Limb (tissue), 2 donors: Measurements from ENCODE around the gene ARID1A.

ENCODE experiments used
- DNase-seq, 2 donors: peaks; one replicate each; pipeline ENCODE4 v3.0.0-alpha.2; 2016; ENCODE audit errors: extremely low spot score in 2 of 2

The ARID1A gene

GRCh38 chr1:26758358-26758757 lies 62.5 kb downstream of the ARID1A start:
- DNase-seq = no peak

- no peak for DNase-seq
Observed at GRCh38 chr1:26759531-26759930, 63.7 kb downstream of the ARID1A start.

- DNase-seq = no peak
Observed at GRCh38 chr1:26761217-26761616, 65.4 kb downstream of the ARID1A start.

GRCh38 chr1:26767714-26768113 lies 71.9 kb downstream of the ARID1A start:
- DNase-seq = no peak

- peak in 1 of 2 donors; percentile 55 for DNase-seq
Observed at GRCh38 chr1:26768755-26769154, 72.9 kb downstream of the ARID1A start.

GRCh38 chr1:26771285-26771642 lies 75.4 kb downstream of the ARID1A start:
- DNase-seq = no peak

GRCh38 chr1:26771643-26772321 lies 76.0 kb downstream of the ARID1A start:
- DNase-seq = no peak

GRCh38 chr1:26772687-26773086 lies 76.9 kb downstream of the ARID1A start:
- DNase-seq = no peak

GRCh38 chr1:26774462-26774861 lies 78.6 kb downstream of the ARID1A start:
- no peak for DNase-seq

GRCh38 chr1:26775666-26776065 lies 79.9 kb downstream of the ARID1A start:
- no peak for DNase-seq

- DNase-seq = no peak
Observed at GRCh38 chr1:26779098-26779668, 83.4 kb downstream of the ARID1A start.

GRCh38 chr1:26780344-26780957 lies 84.6 kb downstream of the ARID1A start:
- no peak for DNase-seq

- no peak for DNase-seq
Observed at GRCh38 chr1:26781206-26781825, 85.5 kb downstream of the ARID1A start.

- DNase-seq = no peak
Observed at GRCh38 chr1:26782521-26783212, 86.9 kb downstream of the ARID1A start.

GRCh38 chr1:26783646-26784022 lies 87.8 kb downstream of the ARID1A start:
- no peak for DNase-seq

- DNase-seq = no peak
Observed at GRCh38 chr1:26784023-26784871, 88.4 kb downstream of the ARID1A start.

GRCh38 chr1:26784886-26785285 lies 89.1 kb downstream of the ARID1A start:
- no peak for DNase-seq

GRCh38 chr1:26785611-26786436 lies 90.0 kb downstream of the ARID1A start:
- peak in 1 of 2 donors; percentile 25 for DNase-seq

- DNase-seq = peak; percentile 38 to 45
Observed at GRCh38 chr1:26786437-26787380, 90.9 kb downstream of the ARID1A start.
